Muscle layer of duodenum (tissue), 2 donors: ENCODE results near the gene IKZF4.
A peak's percentile ranks its signal among the peaks of the same experiment; 100 is the strongest.
"Not testable (repeated sequence)": the region's sequence is repeated elsewhere in the genome, so short reads cannot be mapped to it uniquely, and the experiment has no call there.

Source experiments
- H3K27ac ChIP-seq: one replicate; pipeline ENCODE4 v1.7.0; 2013; ENCODE audit warnings: mild to moderate bottlenecking, low read length
- H3K27me3 ChIP-seq: one replicate; pipeline ENCODE4 v1.7.0; 2013; ENCODE audit warnings: low read depth, mild to moderate bottlenecking, control low read depth, low read length
- H3K36me3 ChIP-seq, 2 donors: one replicate each; pipeline ENCODE4 v1.7.0; 2013; ENCODE audit warnings: low read length in 2 of 2, control low read depth in 1 of 2, mild to moderate bottlenecking in 1 of 2; ENCODE audit not compliant: insufficient read depth in 2 of 2, control insufficient read depth in 1 of 2
- H3K4me1 ChIP-seq, 2 donors: one replicate each; pipeline ENCODE4 v1.7.0; 2013; ENCODE audit warnings: low read length in 2 of 2, mild to moderate bottlenecking in 2 of 2, control low read depth in 1 of 2, moderate library complexity in 1 of 2; ENCODE audit not compliant: insufficient read depth in 2 of 2, control insufficient read depth in 1 of 2
- H3K4me3 ChIP-seq, 2 donors: one replicate each; pipeline ENCODE4 v1.7.0; 2013; ENCODE audit warnings: low read length in 2 of 2, low read depth in 1 of 2, mild to moderate bottlenecking in 1 of 2
- H3K9me3 ChIP-seq, 2 donors: one replicate each; pipeline ENCODE4 v1.7.0; 2013; ENCODE audit warnings: low read length in 2 of 2, control low read depth in 1 of 2, mild to moderate bottlenecking in 1 of 2; ENCODE audit not compliant: control insufficient read depth in 1 of 2
- donor health status: healthy.

The IKZF4 gene

DNA sequence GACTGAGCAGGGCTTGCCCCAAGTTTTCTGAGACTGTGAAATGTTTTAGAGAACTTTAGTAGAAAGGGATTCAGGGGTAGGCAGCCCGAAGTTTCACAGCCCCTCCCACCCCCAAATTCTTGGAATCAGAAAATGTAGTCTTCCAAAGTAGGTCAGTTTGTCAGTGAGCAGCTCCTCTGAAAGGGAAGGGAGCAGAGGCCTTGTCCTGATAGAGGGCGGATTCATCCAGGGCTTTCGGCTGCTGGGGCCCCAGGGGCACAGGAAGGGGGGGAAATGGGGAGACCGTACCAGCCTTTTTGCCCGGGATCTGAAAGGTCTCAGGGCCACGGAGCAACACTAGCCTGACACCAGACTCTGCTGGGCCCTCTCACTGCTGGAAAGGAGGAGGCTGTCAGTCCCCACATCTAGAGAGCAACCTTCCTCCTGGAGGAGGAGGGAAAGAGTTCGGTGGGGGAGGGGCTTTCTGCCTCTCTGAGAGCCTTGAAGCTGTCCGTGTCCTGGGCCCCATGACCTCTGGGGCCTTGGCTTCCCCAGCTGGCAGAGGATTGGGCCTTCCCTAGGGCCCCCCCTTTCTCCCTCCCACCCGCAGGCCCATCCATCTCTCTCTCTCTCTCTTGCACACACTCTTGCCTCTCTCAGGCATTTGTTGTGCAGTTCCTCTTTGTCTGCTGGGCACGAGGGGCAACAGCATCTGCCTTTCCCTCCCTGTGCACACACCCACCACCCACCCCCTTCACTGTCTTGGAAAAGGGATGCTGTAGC, at the start of gene IKZF4:
IKZF4 (plus strand) TSS at position 621 of the 762 bp plus-strand sequence. CDS start 451 bp downstream, outside the sequence.
- H3K4me1 ChIP-seq, result peaks cover 4 to 23% of the 10 kb centered on the region in 2 donors
- H3K27me3 ChIP-seq, result no peaks in the 10 kb centered on the region
- peak within 1 kb of the TSS; percentile 48 to 55 for H3K4me3 ChIP-seq
- H3K27ac ChIP-seq, result peak within 1 kb of the TSS; percentile 47
- no peaks in the 10 kb centered on the region for H3K9me3 ChIP-seq
- H3K36me3 ChIP-seq, result peaks cover 8% of the 10 kb centered on the region in 2 donors

DNA sequence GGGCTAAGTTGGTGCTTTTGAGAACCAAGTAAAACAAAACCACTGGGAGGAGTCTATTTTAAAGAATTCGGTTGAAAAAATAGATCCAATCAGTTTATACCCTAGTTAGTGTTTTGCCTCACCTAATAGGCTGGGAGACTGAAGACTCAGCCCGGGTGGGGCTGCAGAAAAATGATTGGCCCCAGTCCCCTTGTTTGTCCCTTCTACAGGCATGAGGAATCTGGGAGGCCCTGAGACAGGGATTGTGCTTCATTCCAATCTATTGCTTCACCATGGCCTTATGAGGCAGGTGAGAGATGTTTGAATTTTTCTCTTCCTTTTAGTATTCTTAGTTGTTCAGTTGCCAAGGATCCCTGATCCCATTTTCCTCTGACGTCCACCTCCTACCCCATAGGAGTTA, 48.8 kb upstream of the IKZF4 start:
- Histone ChIP-seq H3K4me3 (peak overlapping the region; percentile 66 to 79), H3K9me3 (no peaks in the 10 kb centered on the region), H3K4me1 (peaks cover 0 to 36% of the 10 kb centered on the region in 2 donors), H3K27me3 (no peaks in the 10 kb centered on the region), H3K36me3 (peaks cover 0 to 8% of the 10 kb centered on the region in 2 donors), H3K27ac (peak overlapping the region; percentile 96)

GRCh38 chr12:55972456-55972855, 48.4 kb upstream of the IKZF4 start:
- Histone ChIP-seq H3K27me3 (no peaks in the 10 kb centered on the region), H3K9me3 (no peaks in the 10 kb centered on the region), H3K27ac (peak overlapping the region; percentile 96), H3K36me3 (peaks cover 0 to 8% of the 10 kb centered on the region in 2 donors), H3K4me3 (peak overlapping the region; percentile 66 to 79), H3K4me1 (peaks cover 0 to 35% of the 10 kb centered on the region in 2 donors)

DNA sequence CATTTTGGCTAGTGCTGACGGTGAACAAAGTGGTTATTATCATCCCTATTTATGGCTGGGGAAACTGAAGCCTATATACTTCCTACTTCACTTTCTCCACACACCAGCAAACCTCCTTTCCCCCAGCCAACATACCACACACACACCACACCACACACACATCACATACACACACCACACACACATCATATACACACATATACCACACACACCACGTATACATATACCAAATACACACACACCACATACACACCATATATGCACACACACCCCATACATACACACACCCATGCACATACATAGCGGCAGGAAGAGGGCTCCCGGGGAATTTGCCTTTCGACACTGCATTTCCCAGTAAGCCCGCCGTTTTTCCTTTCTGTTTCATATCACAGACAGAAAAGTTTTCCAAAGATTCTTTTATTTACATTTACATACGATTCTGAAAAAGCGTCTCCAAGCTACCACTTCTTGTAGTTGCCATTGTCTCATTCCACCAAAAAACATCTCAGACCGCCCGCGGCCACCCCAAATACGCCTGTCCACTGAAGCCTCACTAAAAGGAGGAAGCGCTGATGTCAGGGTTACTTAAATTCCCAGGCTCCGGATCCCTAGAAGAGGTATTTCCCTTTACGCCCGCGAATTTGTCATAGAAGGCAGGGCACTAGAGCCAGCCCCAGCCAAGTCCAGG, 47.8 kb upstream of the IKZF4 start:
- Histone ChIP-seq H3K4me3 (peak overlapping the region; percentile 66 to 79), H3K27me3 (no peaks in the 10 kb centered on the region), H3K9me3 (no peaks in the 10 kb centered on the region), H3K27ac (peak overlapping the region; percentile 96), H3K36me3 (peaks cover 0 to 8% of the 10 kb centered on the region in 2 donors), H3K4me1 (peaks cover 0 to 31% of the 10 kb centered on the region in 2 donors)

- Histone ChIP-seq H3K9me3 (no peaks in the 10 kb centered on the region), H3K27me3 (no peaks in the 10 kb centered on the region)
These were observed 47.1 kb upstream of the IKZF4 start, which contains the start of gene RAB5B for GRCh38 chr12:55973599-55974307. RAB5B (plus strand) TSS chr12:55974078; CDS start chr12:55986961, 12,883 bp downstream.

GRCh38 chr12:55974308-55974730, 46.5 kb upstream of the IKZF4 start:
- H3K36me3 ChIP-seq, result peaks cover 0 to 8% of the 10 kb centered on the region in 2 donors

More at GRCh38 chr12:55973599-55974307, 47.1 kb upstream of the IKZF4 start, which contains the start of gene RAB5B:
- Histone ChIP-seq H3K4me1 (peaks cover 0 to 35% of the 10 kb centered on the region in 2 donors), H3K4me3 (peak within 1 kb of the TSS; percentile 83 to 98), H3K36me3 (peaks cover 0 to 8% of the 10 kb centered on the region in 2 donors), H3K27ac (peak within 1 kb of the TSS; percentile 96)

DNA sequence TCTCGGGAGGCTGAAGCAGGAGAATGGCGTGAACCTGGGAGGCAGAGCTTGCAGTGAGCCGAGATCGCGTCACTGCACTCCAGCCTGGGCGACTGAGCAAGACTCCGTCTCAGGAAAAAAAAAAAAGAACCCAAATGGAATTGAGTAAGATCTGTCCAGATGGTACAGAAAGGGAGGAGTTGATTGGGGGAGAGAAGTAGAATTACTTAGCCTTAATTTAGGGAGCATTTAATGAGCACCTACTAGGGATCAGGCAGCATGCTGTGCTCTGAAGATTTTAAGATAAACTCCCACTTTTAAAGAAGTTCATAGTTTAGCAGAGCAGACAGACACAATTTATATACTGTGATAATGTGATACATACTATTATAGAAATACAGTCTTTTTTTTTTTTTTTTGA, 42.5 kb upstream of the IKZF4 start:
- Histone ChIP-seq H3K9me3 (no peaks in the 10 kb centered on the region), H3K27me3 (no peaks in the 10 kb centered on the region), H3K27ac (no peak overlapping the region), H3K4me1 (peaks cover 0 to 25% of the 10 kb centered on the region in 2 donors), H3K4me3 (no peak overlapping the region), H3K36me3 (peaks cover 5 to 7% of the 10 kb centered on the region in 2 donors)

More at GRCh38 chr12:55974308-55974730, 46.5 kb upstream of the IKZF4 start:
- H3K4me1 ChIP-seq, result peaks cover 0 to 35% of the 10 kb centered on the region in 2 donors
- H3K27me3 ChIP-seq, result no peaks in the 10 kb centered on the region
- no peaks in the 10 kb centered on the region for H3K9me3 ChIP-seq
- peak overlapping the region; percentile 83 to 98 for H3K4me3 ChIP-seq
- H3K27ac ChIP-seq, result peak overlapping the region; percentile 89

GRCh38 chr12:55979069-55979468, 41.8 kb upstream of the IKZF4 start:
- H3K4me1 ChIP-seq, result peaks cover 0 to 25% of the 10 kb centered on the region in 2 donors
- peaks cover 5 to 7% of the 10 kb centered on the region in 2 donors for H3K36me3 ChIP-seq
- H3K27ac ChIP-seq, result no peak overlapping the region

DNA sequence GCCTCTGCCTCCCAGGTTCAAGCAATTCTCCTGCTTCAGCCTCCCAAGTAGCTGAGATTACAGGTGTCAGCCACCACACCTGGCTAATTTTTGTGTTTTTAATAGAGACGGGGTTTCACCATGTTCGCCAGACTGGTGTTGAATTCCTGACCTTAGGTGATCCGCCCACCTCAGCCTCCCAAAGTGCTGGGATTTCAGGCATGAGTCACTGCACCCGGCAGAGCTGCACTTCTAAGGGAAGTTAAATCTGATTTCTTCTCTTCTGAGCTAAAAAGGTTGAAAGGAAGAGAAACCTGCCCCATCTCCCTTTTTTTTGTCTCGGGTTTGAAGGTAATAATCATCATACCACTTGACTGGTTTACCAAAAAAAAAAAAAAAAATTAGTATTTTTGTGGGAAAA, 39.0 kb upstream of the IKZF4 start:
- not testable (repeated sequence) for H3K9me3 ChIP-seq, H3K27ac ChIP-seq, H3K4me3 ChIP-seq, H3K27me3 ChIP-seq, H3K4me1 ChIP-seq
- H3K36me3 ChIP-seq, result peaks cover 15 to 17% of the 10 kb centered on the region in 2 donors

More at GRCh38 chr12:55979069-55979468, 41.8 kb upstream of the IKZF4 start:
- Histone ChIP-seq H3K9me3 (no peaks in the 10 kb centered on the region), H3K27me3 (no peaks in the 10 kb centered on the region), H3K4me3 (no peak overlapping the region)

GRCh38 chr12:55982319-55982936, 38.4 kb upstream of the IKZF4 start:
- peaks cover 17 to 18% of the 10 kb centered on the region in 2 donors for H3K36me3 ChIP-seq
- no peak overlapping the region for H3K4me3 ChIP-seq
- H3K4me1 ChIP-seq, result peaks cover 0 to 6% of the 10 kb centered on the region in 2 donors
- no peak overlapping the region for H3K27ac ChIP-seq
- no peaks in the 10 kb centered on the region for H3K9me3 ChIP-seq
- no peaks in the 10 kb centered on the region for H3K27me3 ChIP-seq
